ENCODE data around the gene GH1.
"Not testable (repeated sequence)": the region's sequence is repeated elsewhere in the genome, so short reads cannot be mapped to it uniquely, and the experiment has no call there.

Gene GH1

GRCh38 chr17:63928172-63928666, 9.6 kb upstream of the GH1 start:
- no peak overlapping the region for H3K4me3 ChIP-seq (ENCODE audit: low read depth, low read length)

GRCh38 chr17:63927464-63928171, 9.0 kb upstream of the GH1 start:
- H3K4me3 ChIP-seq (ENCODE audit: low read depth, low read length): no peak overlapping the region

- no peak overlapping the region for H3K4me3 ChIP-seq (ENCODE audit: low read depth, low read length)
Observed at GRCh38 chr17:63926164-63926563, 7.5 kb upstream of the GH1 start.

- no peak overlapping the region for H3K4me3 ChIP-seq (ENCODE audit: low read depth, low read length)
Observed at GRCh38 chr17:63925615-63926014, 7.0 kb upstream of the GH1 start.

- H3K4me3 ChIP-seq (ENCODE audit: low read depth, low read length): not testable (repeated sequence)
Observed at GRCh38 chr17:63922402-63922801, 3.8 kb upstream of the GH1 start.

GRCh38 chr17:63920779-63921178, 2.1 kb upstream of the GH1 start:
- not testable (repeated sequence) for H3K4me3 ChIP-seq (ENCODE audit: low read depth, low read length)

- H3K4me3 ChIP-seq (ENCODE audit: low read depth, low read length): not testable (repeated sequence)
Observed at GRCh38 chr17:63920050-63920449, 1.4 kb upstream of the GH1 start.

GRCh38 chr17:63919311-63919723, 678 bp upstream of the GH1 start:
- H3K4me3 ChIP-seq (ENCODE audit: low read depth, low read length): no peak overlapping the region

- H3K4me3 ChIP-seq (ENCODE audit: low read depth, low read length): no peak overlapping the region
Observed at GRCh38 chr17:63918305-63918704, 334 bp downstream of the GH1 start.

GRCh38 chr17:63917646-63918045, 993 bp downstream of the GH1 start:
- no peak overlapping the region for H3K4me3 ChIP-seq (ENCODE audit: low read depth, low read length)

GRCh38 chr17:63917206-63917605, 1.4 kb downstream of the GH1 start:
- not testable (repeated sequence) for H3K4me3 ChIP-seq (ENCODE audit: low read depth, low read length)

- H3K4me3 ChIP-seq (ENCODE audit: low read depth, low read length): no peak overlapping the region
Observed at GRCh38 chr17:63916566-63917185, 2.0 kb downstream of the GH1 start.

- not testable (repeated sequence) for H3K4me3 ChIP-seq (ENCODE audit: low read depth, low read length)
Observed at GRCh38 chr17:63915753-63916152, 2.9 kb downstream of the GH1 start.

GRCh38 chr17:63914471-63914870, 4.2 kb downstream of the GH1 start:
- H3K4me3 ChIP-seq (ENCODE audit: low read depth, low read length): no peak overlapping the region

- H3K4me3 ChIP-seq (ENCODE audit: low read depth, low read length): no peak overlapping the region
Observed at GRCh38 chr17:63911657-63912100, 7.0 kb downstream of the GH1 start.

- H3K4me3 ChIP-seq (ENCODE audit: low read depth, low read length): no peak within 1 kb of the TSS
Observed at GRCh38 chr17:63911041-63911635, 7.5 kb downstream of the GH1 start, which contains the start of gene CSHL1. TSS of gene CSHL1 (minus strand) at chr17:63911258. CDS start at chr17:63911196, 62 bp downstream.

GRCh38 chr17:63910096-63910495, 8.5 kb downstream of the GH1 start:
- H3K4me3 ChIP-seq (ENCODE audit: low read depth, low read length): no peak overlapping the region

GRCh38 chr17:63909586-63909985, 9.1 kb downstream of the GH1 start:
- not testable (repeated sequence) for H3K4me3 ChIP-seq (ENCODE audit: low read depth, low read length)

- H3K4me3 ChIP-seq (ENCODE audit: low read depth, low read length): not testable (repeated sequence)
Observed at GRCh38 chr17:63907161-63907778, 11.4 kb downstream of the GH1 start.

- H3K4me3 ChIP-seq (ENCODE audit: low read depth, low read length): not testable (repeated sequence)
Observed at GRCh38 chr17:63904796-63905195, 13.8 kb downstream of the GH1 start.

- not testable (repeated sequence) for H3K4me3 ChIP-seq (ENCODE audit: low read depth, low read length)
Observed at GRCh38 chr17:63903787-63904201, 14.8 kb downstream of the GH1 start.
